ENCODE data around the gene OR8B12. TPM values are rescaled to one million over a fixed set of nuclear protein-coding genes. Genes with fewer than 3 reads are reported as not detected.

The OR8B12 gene
- total RNA-seq, 4 donors from 2014 or later: not detected

GRCh38 chr11:124551189-124551588, 7.7 kb upstream of the OR8B12 start:
- no peak for TF ChIP-seq CTCF (IDR thresholded peaks at IDR 0.05)
- DNase-seq (ENCODE audit: low spot score) (no peak), ATAC-seq (ENCODE audit: low FRiP score) (no peak)

DNA sequence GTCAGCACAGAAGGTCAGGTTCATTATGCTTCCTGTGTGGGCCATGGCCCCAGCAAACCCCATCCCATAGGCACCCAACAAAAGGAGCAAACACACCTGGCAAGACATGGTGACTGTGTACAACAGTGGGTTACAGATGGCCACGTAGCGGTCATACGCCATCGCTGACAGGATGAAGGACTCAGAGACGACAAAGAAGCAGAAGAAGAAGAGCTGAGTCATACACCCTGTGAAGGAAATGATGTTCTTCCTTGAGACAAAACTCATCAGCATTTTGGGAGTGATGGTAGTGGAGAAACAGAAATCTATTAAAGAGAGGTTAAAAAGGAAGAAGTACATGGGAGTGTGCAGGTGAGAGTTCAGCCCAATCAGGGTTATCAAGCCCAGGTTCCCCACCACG, 309 bp downstream of the OR8B12 start:
- no peak for ATAC-seq (ENCODE audit: low FRiP score)
- no peak for DNase-seq (ENCODE audit: low spot score)
- no peak for TF ChIP-seq CTCF (IDR thresholded peaks at IDR 0.05)

GRCh38 chr11:124541204-124541603, 2.2 kb downstream of the OR8B12 start:
- ATAC-seq (ENCODE audit: low FRiP score) (no peak), DNase-seq (ENCODE audit: low spot score) (no peak)
- no peak for TF ChIP-seq CTCF (IDR thresholded peaks at IDR 0.05)

- no peak for TF ChIP-seq CTCF (IDR thresholded peaks at IDR 0.05)
- no peak for DNase-seq (ENCODE audit: low spot score)
These were observed 5.4 kb downstream of the OR8B12 start for GRCh38 chr11:124538019-124538418.

DNA sequence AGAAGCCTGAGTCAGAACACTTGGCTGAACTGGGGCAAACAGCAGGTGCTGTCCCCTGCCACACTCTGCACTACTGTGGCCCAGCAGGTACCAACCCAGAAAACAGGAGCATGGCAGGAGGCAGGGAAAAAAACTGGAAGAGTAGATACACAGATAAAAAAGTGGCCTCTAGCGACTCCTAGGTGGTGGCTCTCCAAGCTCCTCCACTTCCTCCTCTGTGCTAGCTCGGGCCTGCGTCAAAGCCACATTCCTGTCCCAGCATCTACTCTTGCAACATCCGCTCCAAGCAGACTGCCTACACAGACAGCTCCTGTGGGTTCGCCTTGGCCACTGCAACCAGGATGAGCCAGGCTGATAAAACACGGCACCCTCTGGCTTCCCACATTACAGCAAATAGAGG, 6.9 kb downstream of the OR8B12 start:
- TF ChIP-seq CTCF (IDR thresholded peaks at IDR 0.05): no peak
- DNase-seq (ENCODE audit: low spot score) (no peak), ATAC-seq (ENCODE audit: low FRiP score) (peak; percentile 37)

More at GRCh38 chr11:124538019-124538418, 5.4 kb downstream of the OR8B12 start:
- ATAC-seq (ENCODE audit: low FRiP score): peak; percentile 71

- TF ChIP-seq CTCF (IDR thresholded peaks at IDR 0.05): no peak
- ATAC-seq (ENCODE audit: low FRiP score): no peak
- no peak for DNase-seq (ENCODE audit: low spot score)
These were observed 7.8 kb downstream of the OR8B12 start for GRCh38 chr11:124535552-124536232.

GRCh38 chr11:124534051-124534450, 9.4 kb downstream of the OR8B12 start:
- ATAC-seq (ENCODE audit: low FRiP score) (no peak), DNase-seq (ENCODE audit: low spot score) (no peak)
- no peak for TF ChIP-seq CTCF (IDR thresholded peaks at IDR 0.05)
